Measurements from ENCODE around the gene CCSAP. TPM values are rescaled to one million over a fixed set of nuclear protein-coding genes. Genes with fewer than 3 reads are reported as not detected.

Gene CCSAP
- total RNA-seq, 1 donor from 2014 or later: 3.4 TPM

Other genes with a start within 250 kb of the CCSAP start
- gene RAB4A, start 71.9 kb downstream of the CCSAP start, total RNA-seq: 13.9 and 15.7 TPM in 2 replicates
- gene ACTA1, start 91.0 kb upstream of the CCSAP start, total RNA-seq: not detected in 2 replicates
- gene NUP133, start 165.3 kb upstream of the CCSAP start, total RNA-seq: 25.7 and 27.8 TPM in 2 replicates
- gene ABCB10, start 215.7 kb upstream of the CCSAP start, total RNA-seq: 16.6 and 24.2 TPM in 2 replicates